ENCODE measurements around the gene ZNF655. TPM values are rescaled to one million over a fixed set of nuclear protein-coding genes. Genes with fewer than 3 reads are reported as not detected.
A peak's percentile ranks its signal among the peaks of the same experiment; 100 is the strongest.

Gene ZNF655
- total RNA-seq, 1 donor, result 44.2 TPM

GRCh38 chr7:99601656-99602310 lies 43.3 kb downstream of the ZNF655 start:
- DNase-seq (ENCODE audit: low read depth in 2 of 3, low spot score in 2 of 3), result no peak

- DNase-seq (ENCODE audit: low read depth in 2 of 3, low spot score in 2 of 3), result no peak
These were observed 47.1 kb downstream of the ZNF655 start for GRCh38 chr7:99605527-99605926.

GRCh38 chr7:99606531-99606930 lies 48.1 kb downstream of the ZNF655 start:
- no peak for DNase-seq (ENCODE audit: low read depth in 2 of 3, low spot score in 2 of 3)

- DNase-seq (ENCODE audit: low read depth in 2 of 3, low spot score in 2 of 3), result no peak
These were observed 49.1 kb downstream of the ZNF655 start for GRCh38 chr7:99607548-99607947.

- no peak for DNase-seq (ENCODE audit: low read depth in 2 of 3, low spot score in 2 of 3)
These were observed 56.1 kb downstream of the ZNF655 start for GRCh38 chr7:99614495-99614894.

- no peak for DNase-seq (ENCODE audit: low read depth in 2 of 3, low spot score in 2 of 3)
These were observed 57.5 kb downstream of the ZNF655 start for GRCh38 chr7:99615989-99616358.

- DNase-seq (ENCODE audit: low read depth in 2 of 3, low spot score in 2 of 3), result peak; percentile 72 to 94 (median 89)
These were observed 58.1 kb downstream of the ZNF655 start, which contains the start of gene ZSCAN25 for GRCh38 chr7:99616359-99617191. ZSCAN25 (plus strand) TSS chr7:99616946; CDS start chr7:99619607, 2,661 bp downstream.

GRCh38 chr7:99617192-99617781 lies 58.8 kb downstream of the ZNF655 start:
- no peak for DNase-seq (ENCODE audit: low read depth in 2 of 3, low spot score in 2 of 3)

GRCh38 chr7:99618726-99619125 lies 60.3 kb downstream of the ZNF655 start:
- no peak for DNase-seq (ENCODE audit: low read depth in 2 of 3, low spot score in 2 of 3)

- no peak for DNase-seq (ENCODE audit: low read depth in 2 of 3, low spot score in 2 of 3)
These were observed 61.2 kb downstream of the ZNF655 start for GRCh38 chr7:99619571-99620130.

- no peak for DNase-seq (ENCODE audit: low read depth in 2 of 3, low spot score in 2 of 3)
These were observed 62.8 kb downstream of the ZNF655 start for GRCh38 chr7:99621271-99621670.

- no peak for DNase-seq (ENCODE audit: low read depth in 2 of 3, low spot score in 2 of 3)
These were observed 64.2 kb downstream of the ZNF655 start for GRCh38 chr7:99622596-99622995.

- DNase-seq (ENCODE audit: low read depth in 2 of 3, low spot score in 2 of 3), result no peak
These were observed 64.8 kb downstream of the ZNF655 start for GRCh38 chr7:99623091-99623693.

GRCh38 chr7:99623702-99624447 lies 65.4 kb downstream of the ZNF655 start:
- no peak for DNase-seq (ENCODE audit: low read depth in 2 of 3, low spot score in 2 of 3)

- DNase-seq (ENCODE audit: low read depth in 2 of 3, low spot score in 2 of 3), result peak in 2 of 3 donors; percentile 7 to 59
These were observed 66.0 kb downstream of the ZNF655 start for GRCh38 chr7:99624484-99624883.

GRCh38 chr7:99625321-99625720 lies 66.9 kb downstream of the ZNF655 start:
- no peak for DNase-seq (ENCODE audit: low read depth in 2 of 3, low spot score in 2 of 3)

GRCh38 chr7:99625961-99626360 lies 67.5 kb downstream of the ZNF655 start:
- DNase-seq (ENCODE audit: low read depth in 2 of 3, low spot score in 2 of 3), result no peak
